ENCODE measurements around the gene CIAO3.

Gene CIAO3

GRCh38 chr16:721765-722540 is 18.8 kb downstream of the CIAO3 start:
- no peak for DNase-seq

DNA sequence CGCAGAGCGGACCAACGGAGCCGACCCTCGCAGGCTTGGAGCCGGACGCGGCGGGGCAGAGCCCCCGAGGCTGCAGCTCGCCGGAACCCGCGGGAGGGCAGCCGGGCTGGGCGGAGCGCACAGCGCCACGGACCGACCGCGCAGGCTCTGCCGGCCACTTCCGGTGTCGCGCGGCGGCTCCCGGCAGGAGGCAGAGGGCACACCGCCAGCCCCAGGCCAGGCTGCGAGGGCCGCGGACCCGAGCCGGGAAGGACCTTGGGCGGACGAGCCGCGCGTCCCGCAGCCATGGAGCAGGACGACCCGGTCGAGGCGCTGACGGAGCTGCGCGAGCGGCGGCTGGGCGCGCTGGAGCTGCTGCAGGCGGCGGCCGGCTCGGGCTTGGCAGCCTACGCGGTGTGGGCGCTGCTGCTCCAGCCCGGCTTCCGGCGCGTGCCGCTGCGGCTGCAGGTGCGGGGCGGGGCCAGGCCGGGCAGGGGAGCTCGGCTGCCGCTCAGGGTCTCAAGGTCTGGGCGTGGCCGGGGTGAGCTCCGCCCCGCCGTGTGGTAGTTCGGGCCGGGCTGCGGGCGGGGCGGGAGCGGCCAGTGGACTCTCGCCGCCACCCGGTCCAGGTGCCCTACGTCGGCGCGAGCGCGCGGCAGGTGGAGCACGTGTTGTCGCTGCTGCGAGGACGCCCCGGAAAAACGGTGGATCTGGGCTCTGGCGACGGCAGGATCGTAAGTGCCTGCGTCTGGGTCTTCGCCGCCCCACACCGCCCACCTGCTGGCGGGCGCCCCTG is 19.6 kb downstream of the CIAO3 start, which contains the start of gene ANTKMT:
Gene ANTKMT, plus strand, starts transcription at position 157 of the 775 bp plus-strand sequence. Its CDS starts 129 bp downstream, at position 286.
- DNase-seq, result peak; percentile 77

DNA sequence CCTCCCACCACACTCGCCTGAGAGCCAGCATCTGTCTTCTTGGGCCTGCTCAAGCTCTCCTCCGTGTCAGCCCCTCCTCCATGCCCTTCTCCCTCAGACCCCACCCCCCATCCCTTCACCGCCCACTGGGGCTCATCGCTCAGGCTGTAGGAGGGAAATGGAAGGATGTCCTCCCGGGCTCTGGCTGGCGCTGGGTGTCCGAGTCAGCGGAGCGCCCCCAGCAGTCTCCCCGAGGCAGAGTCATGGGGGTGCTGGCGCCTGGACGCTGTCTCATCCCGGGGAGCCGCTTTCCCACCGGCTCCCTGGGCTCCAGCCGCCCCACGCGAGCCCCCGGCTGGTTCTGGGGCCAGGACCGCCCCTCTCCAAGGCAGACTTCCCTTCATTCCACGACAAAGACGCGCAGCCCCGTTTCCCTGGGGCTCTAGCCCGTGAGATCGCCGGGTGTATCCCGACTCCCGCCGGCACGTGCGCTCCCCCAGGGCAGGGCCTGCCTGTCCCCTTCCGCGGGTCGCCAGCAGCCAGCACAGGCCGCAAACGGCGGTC is 20.3 kb downstream of the CIAO3 start:
- peak; percentile 46 for DNase-seq

- DNase-seq, result no peak
Observed at GRCh38 chr16:719815-720446, 20.9 kb downstream of the CIAO3 start.

- DNase-seq, result no peak
Observed at GRCh38 chr16:718922-719321, 21.9 kb downstream of the CIAO3 start.

- no peak for DNase-seq
Observed at GRCh38 chr16:718389-718788, 22.4 kb downstream of the CIAO3 start.

DNA sequence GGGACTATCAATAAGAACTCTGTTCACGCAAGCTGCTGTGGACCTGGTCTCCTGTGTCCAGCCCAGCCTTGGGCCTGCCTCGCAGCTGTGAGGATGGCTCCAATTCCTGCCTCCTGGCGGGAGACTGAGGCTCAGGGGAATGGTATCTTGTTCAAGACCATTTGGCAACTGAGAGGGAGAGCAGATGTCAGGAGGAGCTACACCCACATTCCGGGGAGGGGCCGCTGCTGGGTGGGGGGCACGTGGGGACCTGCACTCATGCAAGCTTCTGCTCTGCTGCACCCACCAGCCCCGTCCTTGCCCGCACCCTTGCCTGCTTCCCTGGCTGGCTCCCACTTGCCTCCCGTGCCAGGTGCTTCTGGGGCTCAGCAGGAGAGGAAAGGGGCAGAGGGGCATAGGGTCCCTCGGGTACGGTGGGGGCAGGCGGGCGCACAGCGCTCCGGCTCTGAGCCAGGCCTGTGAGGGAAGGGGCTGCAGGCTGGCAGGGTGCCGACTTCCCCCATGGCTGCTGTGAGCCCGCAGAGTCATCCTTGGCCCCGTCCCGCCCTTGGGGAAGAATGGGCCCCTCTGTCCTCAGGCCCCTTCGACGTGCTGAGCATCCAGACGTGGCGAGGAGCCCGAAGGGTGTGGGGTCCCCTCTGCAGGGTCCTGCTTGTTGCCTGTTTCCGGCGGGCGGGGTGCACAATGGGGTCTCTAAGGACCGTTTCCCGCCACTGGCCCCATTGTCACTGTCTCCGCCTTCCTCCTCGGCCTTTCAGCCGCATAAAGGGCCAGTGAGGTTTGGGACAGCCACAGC is 23.1 kb downstream of the CIAO3 start:
- DNase-seq, result no peak

DNA sequence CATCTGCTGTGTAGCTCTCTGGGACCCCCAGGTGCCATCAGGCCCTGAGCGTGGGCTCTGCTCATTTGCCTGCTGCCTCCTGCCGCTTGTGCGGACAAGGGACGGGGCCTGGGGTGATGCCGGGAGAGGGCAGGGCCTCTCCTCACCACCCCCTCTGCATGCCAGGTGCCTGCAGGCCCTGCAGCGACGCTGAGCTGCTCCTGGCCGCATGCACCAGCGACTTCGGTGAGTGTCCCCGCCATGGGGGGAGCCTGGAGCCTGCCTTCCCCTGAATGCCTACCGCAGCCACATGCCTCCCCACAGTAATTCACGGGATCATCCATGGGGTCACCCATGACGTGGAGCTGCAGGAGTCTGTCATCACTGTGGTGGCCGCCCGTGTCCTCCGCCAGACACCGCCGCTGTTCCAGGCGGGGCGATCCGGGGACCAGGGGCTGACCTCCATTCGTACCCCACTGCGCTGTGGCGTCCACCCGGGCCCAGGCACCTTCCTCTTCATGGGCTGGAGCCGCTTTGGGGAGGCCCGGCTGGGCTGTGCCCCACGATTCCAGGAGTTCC is 23.9 kb downstream of the CIAO3 start:
- DNase-seq, result no peak

DNA sequence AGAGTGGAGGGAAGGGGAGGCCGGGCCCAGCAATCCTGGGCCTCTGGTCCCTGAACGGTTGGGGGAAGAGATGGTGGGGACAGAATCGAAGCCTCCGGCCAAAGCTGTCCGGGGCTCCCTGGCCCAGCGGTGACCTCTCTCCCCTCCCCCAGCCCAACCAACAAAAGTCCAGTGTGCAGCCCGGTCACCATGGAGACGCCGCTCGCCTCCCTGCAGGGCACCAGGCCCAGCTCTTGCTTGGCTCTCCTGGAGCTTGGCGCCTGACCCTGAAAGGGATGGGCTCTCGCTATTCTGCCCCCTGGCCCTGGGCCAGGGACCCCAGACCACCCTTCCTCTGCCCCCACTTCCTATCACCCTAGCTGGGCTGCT is 24.6 kb downstream of the CIAO3 start:
- DNase-seq, result no peak

DNA sequence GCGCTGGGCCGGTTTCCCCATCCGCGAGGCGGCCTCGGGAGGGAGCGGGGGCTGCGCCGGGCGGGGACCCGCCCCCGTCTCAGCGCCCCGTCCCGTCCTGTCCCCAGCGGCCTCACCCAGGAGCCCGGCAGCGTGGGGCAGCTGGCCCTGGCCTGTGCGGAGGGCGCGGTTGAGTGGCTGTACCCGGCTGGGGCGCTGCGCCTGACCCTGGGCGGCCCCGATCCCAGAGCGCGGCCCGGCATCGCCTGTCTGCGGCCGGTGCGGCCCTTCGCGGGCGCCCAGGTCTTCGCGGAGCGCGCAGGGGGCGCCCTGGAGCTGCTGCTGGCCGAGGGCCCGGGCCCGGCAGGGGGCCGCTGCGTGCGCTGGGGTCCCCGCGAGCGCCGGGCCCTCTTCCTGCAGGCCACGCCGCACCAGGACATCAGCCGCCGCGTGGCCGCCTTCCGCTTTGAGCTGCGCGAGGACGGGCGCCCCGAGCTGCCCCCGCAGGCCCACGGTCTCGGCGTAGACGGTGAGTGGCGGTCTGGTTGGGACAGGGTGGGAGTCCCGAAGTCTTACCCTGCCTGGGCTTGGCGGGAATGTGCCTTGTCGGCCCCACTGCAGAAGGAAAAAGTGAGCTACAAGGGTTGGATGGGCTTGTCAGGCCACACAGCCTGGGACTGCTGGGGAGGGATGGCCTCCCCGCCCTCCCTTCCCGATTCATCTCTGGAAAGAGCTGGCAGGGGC is 25.2 kb downstream of the CIAO3 start:
- DNase-seq, result no peak

- DNase-seq, result peak; percentile 85
Observed at GRCh38 chr16:714558-715476, 26.0 kb downstream of the CIAO3 start, which contains the start of gene METRN. Gene METRN (plus strand): TSS chr16:715118. CDS start chr16:715290, 172 bp downstream.

- DNase-seq, result no peak
Observed at GRCh38 chr16:714079-714478, 26.7 kb downstream of the CIAO3 start.

- peak; percentile 70 for DNase-seq
Observed at GRCh38 chr16:712740-713250, 28.0 kb downstream of the CIAO3 start.

DNA sequence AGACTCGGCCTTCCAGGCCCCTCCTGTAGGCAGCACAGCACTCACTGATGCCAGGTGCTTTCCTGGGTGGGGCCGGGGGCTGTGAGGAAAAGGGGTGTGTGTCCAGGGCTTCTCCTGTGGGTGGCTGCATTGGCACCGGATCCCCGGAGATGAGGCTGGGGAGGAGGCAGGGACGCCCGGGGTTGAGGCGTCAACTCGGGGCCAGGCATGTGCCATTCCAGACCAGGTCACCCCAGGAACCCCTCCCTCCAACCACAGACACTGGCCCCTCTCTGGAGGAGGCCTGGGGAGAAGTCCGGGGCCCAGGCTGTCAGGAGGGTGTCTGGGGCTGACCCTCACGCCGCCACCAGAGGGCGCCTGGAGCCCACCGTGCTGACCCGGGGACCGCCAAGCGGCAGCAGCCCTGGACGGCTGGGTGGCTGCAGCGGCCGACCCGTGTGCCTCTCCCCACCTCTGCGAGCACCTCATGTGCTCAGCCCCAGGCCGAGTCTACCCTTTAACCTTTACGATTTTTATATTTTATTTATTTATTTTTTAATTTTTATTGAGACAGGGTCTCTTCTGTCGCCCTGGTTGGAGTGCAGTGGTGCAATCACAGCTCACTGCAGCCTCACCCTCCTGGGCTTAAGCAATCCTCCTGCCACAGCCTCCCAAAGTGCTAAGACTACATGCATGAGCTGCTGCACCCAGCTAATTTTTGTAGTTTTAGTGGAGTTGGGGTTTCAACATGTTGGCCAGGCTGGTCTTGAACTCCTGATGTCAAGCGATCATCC is 29.1 kb downstream of the CIAO3 start:
- DNase-seq, result peak; percentile 73

DNA sequence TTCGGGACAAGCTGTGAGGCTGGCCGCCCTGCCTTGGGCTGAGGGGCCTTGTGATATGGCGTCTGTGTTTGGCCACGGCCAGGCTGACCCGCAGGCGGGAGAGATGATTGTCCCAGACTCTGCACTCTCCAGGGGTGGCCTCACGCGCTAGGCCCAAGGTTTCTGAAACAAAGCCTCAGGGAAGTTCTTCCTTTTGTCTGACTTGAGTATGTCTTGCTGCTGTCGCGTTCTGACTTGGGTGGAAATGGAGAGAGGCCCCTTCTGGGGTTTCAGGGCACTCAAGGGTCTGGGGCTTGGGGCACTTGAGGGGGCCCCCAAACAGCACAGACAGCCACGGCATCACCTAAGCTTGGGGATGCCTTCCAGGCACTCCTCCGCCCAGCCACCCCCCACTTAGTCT is 29.7 kb downstream of the CIAO3 start:
- no peak for DNase-seq

- no peak for DNase-seq
Observed at GRCh38 chr16:710500-711075, 30.2 kb downstream of the CIAO3 start.

DNA sequence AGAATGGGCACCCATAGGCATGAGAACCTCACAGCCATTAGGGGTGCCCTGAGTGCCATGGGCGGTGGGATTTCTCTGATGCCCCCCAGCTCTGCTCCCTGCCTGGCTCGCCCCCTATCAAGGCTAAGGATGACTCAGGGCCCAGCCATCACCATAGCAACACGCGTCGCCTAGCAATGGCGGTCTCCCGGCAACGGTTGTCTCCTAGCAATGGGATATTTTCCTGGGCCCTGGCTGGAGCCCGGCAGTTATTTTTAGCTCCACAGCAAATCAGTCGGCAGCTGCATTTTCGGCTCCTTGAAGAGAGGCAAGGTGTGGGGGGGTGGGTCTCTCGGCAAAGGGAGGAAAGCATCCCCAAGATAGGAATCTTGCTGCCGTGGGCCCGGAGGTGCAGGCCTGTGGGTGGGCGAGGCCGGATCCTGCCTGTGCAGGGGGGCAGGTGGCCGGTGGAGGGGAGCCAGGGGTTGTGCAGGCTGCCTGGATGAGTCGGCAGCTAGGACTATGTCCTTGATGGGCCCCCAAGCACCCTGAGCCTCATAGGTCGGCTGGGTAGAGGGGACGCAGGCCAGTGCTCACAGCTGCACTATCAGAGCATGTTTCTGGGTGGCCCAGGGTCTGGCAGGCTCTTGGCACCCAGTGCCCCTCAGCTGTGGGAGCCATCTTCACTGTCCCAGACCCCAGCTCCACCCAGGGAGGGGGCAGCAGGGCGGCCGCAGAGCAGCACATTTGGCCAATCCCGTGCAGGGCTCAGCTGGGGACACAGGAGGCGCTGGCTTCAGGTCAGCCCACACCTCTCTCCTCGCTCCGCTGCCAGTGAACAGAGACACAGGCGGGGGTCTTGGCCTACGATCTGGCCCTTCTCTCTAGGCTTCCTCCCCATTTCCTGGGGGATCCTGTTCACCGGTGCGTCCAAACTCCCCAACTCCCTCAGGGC is 31.0 kb downstream of the CIAO3 start:
- DNase-seq, result no peak

DNA sequence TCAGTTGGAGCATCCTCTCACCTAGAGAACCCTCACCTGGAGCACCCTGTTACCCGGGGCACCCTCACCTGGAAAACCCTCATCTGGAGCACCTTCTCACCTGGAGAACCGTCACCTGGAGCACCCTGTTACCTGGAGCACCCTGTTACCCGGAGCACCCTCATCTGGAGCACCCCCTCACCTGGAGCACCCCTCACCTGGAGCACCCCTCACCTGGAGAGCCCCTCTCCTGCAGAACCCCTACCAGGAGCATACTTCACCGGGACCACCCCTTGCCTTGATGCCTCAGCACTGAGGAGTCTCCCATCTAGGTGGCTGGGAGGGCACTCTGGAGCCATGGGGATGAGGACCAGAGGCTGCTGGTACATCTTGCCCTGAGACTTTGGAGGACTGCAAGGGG is 31.8 kb downstream of the CIAO3 start:
- no peak for DNase-seq

Data from stimulated activated CD4-positive, alpha-beta T cell treated with anti-CD3 and anti-CD28 coated beads, Interleukin-1b, Interleukin-23, amount 100 ng/mL, for 48 hours (primary cell).